A549 (cell line): ENCODE measurements around the gene DLGAP5.

Experiments
- CHD2 ChIP-seq: fragments of 150-350 bp; IDR thresholded peaks from 2 replicates; pipeline ENCODE4 v1.6.1; 2014; ENCODE audit warnings: low read length; ENCODE audit not compliant: partially characterized antibody
- EP300 ChIP-seq, 2 experiments: fragments of >200 bp; sonication (Bioruptor Twin); formaldehyde crosslinking; IDR thresholded peaks; 2 replicates in 1 of 2; 3 replicates in 1 of 2; pipeline ENCODE4 v1.6.1; 2016 to 2017
- FOSL2 ChIP-seq, 2 experiments: fragments of 450-650 bp in 1 of 2; fragments of >200 bp in 1 of 2; sonication (Bioruptor Twin) in 1 of 2; formaldehyde crosslinking; IDR thresholded peaks; 2 replicates each; pipeline versions ENCODE4 v1.5.0 to v1.6.1; 2016 to 2020; ENCODE audit warnings: mild to moderate bottlenecking in 1 of 2, moderate library complexity in 1 of 2
- JUN ChIP-seq, 2 experiments: fragments of >200 bp; sonication (Bioruptor Twin); formaldehyde crosslinking; IDR thresholded peaks; 2 replicates in 1 of 2; 3 replicates in 1 of 2; pipeline ENCODE4 v1.6.1; 2016 to 2017
- JUNB ChIP-seq: fragments of >200 bp; sonication (Bioruptor Twin); formaldehyde crosslinking; IDR thresholded peaks from 2 replicates; pipeline ENCODE4 v1.6.1; 2016
- MAFK ChIP-seq: fragments of 450-650 bp; IDR thresholded peaks from 2 replicates; pipeline ENCODE4 v1.6.1; 2014; ENCODE audit not compliant: partially characterized antibody
- POLR2A ChIP-seq: IDR thresholded peaks from 2 replicates; pipeline ENCODE4 v1.6.1; 2012; ENCODE audit warnings: mild to moderate bottlenecking, low read length
- POLR2AphosphoS2 ChIP-seq: conservative IDR thresholded peaks from 2 replicates; pipeline ENCODE4 v1.6.1; 2012; ENCODE audit warnings: low read length, improper control_type of control experiment, inconsistent platforms
- RFX5 ChIP-seq: fragments of 450-650 bp; IDR thresholded peaks from 2 replicates; pipeline ENCODE4 v1.7.1; 2014; ENCODE audit warnings: antibody characterized with exemption, mild to moderate bottlenecking, moderate library complexity
- SMC3 ChIP-seq: fragments of >200 bp; sonication (Bioruptor Twin); formaldehyde crosslinking; IDR thresholded peaks from 3 replicates; pipeline ENCODE4 v1.6.1; 2018; ENCODE audit warnings: inconsistent platforms
- TFCP2L1 ChIP-seq: fragments of 250-450 bp; sonication (Bioruptor Pico); IDR thresholded peaks from 2 replicates; pipeline ENCODE4 v1.5.0; 2021; ENCODE audit warnings: mild to moderate bottlenecking
- ZNF302 ChIP-seq: fragments of 250-450 bp; sonication (Bioruptor Pico); IDR thresholded peaks from 2 replicates; pipeline ENCODE4 v1.9.0; 2021; ENCODE audit warnings: inconsistent platforms, mild to moderate bottlenecking, moderate library complexity
- TF ChIP-seq, protein P1 (sequence below): fragments of >200 bp; sonication (Bioruptor Twin); formaldehyde crosslinking; IDR thresholded peaks from 3 replicates; pipeline ENCODE4 v1.5.1; 2016
- TF ChIP-seq, protein P2 (sequence below): IDR thresholded peaks from 2 replicates; pipeline ENCODE4 v1.6.1; 2012

DNA sequence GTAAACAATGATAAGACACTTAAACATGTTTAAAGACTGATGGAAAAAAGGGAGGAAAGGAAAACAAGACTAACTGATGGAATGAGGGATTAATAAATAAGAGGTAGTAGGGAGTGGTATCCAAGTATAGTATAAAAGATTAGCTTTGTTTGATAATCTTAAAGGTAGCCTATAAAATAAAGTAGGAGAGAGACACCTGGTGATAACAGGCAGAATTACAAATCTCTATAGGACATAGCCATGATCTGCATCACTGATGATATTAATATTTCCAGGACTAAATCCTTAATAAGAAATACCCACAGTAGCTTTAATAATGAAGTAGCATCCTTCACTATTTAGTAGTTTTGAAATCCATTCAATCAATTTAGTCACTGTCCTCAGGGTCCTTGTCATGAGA is 30.4 kb downstream of the DLGAP5 start:
- TF ChIP-seq FOSL2 (IDR thresholded peaks at IDR 0.05), result no peak
- TF ChIP-seq FOSL2 (CRISPR knock-in tag; IDR thresholded peaks at IDR 0.05), result no peak
- TF ChIP-seq ZNF302 (CRISPR knock-in tag), result no peak
- no peak for TF ChIP-seq JUN (IDR thresholded peaks at IDR 0.05)
- TF ChIP-seq, protein P1, sequence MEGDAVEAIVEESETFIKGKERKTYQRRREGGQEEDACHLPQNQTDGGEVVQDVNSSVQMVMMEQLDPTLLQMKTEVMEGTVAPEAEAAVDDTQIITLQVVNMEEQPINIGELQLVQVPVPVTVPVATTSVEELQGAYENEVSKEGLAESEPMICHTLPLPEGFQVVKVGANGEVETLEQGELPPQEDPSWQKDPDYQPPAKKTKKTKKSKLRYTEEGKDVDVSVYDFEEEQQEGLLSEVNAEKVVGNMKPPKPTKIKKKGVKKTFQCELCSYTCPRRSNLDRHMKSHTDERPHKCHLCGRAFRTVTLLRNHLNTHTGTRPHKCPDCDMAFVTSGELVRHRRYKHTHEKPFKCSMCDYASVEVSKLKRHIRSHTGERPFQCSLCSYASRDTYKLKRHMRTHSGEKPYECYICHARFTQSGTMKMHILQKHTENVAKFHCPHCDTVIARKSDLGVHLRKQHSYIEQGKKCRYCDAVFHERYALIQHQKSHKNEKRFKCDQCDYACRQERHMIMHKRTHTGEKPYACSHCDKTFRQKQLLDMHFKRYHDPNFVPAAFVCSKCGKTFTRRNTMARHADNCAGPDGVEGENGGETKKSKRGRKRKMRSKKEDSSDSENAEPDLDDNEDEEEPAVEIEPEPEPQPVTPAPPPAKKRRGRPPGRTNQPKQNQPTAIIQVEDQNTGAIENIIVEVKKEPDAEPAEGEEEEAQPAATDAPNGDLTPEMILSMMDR, result peak; percentile 73
- TF ChIP-seq MAFK, result no peak
- peak; percentile 82 for TF ChIP-seq SMC3
- TF ChIP-seq, protein P2, sequence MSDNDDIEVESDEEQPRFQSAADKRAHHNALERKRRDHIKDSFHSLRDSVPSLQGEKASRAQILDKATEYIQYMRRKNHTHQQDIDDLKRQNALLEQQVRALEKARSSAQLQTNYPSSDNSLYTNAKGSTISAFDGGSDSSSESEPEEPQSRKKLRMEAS, result no peak
- TF ChIP-seq RFX5, result no peak
- no peak for TF ChIP-seq POLR2A
- no peak for TF ChIP-seq EP300 (IDR thresholded peaks at IDR 0.05)
- no peak for TF ChIP-seq JUNB
- no peak for TF ChIP-seq TFCP2L1 (CRISPR knock-in tag)
- TF ChIP-seq CHD2, result no peak
- TF ChIP-seq POLR2AphosphoS2, result no peak
